ENCODE measurements around the gene ZNHIT2. TPM values are rescaled to one million over a fixed set of nuclear protein-coding genes. Genes with fewer than 3 reads are reported as not detected.
"Not testable (repeated sequence)": the region's sequence is repeated elsewhere in the genome, so short reads cannot be mapped to it uniquely, and the experiment has no call there.

Gene ZNHIT2
- total RNA-seq, 1 donor from 2014 or later, result 8.1 TPM

DNA sequence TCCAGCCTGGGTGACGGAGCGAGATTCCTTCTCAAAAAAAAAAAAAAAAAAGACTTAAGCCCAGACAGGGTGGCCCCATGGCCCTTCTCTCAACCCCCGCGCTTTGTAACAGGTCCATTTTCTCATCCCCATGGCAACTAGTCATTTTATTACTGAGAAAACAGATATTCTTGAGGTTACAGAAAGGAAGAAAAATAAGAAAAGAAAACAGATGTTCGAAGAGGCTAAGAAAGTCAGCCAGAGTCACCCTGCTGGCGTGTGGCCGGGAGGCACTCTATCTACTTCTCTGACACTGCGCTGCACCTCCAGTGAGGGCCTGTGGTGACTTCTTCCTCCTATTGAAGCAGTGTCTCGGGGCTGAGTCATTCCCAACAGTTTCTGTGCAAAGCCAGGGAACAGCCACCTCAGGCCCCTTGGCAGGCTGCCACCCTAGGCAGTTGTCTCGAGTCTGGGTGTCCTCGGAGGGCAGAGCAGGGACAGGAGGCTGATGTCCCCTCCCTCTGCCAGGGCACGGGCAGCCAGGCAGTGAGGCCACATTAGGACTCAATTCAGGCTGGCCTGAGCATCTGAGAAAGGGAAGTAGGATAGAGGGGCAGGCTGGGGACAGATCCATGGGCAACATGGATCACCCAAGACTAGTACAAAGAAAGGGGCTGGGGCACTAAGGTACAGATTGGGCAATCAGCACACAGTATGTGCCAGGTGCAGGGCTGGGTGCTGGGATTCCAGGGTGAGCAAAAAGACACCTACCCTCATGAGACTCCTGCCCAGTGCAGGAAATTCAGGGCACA, 33.2 kb upstream of the ZNHIT2 start:
- no peaks in the 10 kb centered on the region for H3K9me3 ChIP-seq (ENCODE audit: insufficient read depth, low read depth, low read length)
- peak overlapping the region; percentile 79 for H3K4me2 ChIP-seq (ENCODE audit: low read length)
- peak; percentile 82 for DNase-seq (ENCODE audit: low read depth)
- H3K9ac ChIP-seq (ENCODE audit: low read length), result peak overlapping the region; percentile 42
- Mint-ChIP-seq H3K4me3 (ENCODE audit: unreplicated experiment) (peak overlapping the region; percentile 55), H3K4me1 (ENCODE audit: low read depth, unreplicated experiment) (peaks cover 14% of the 10 kb centered on the region), H3K36me3 (ENCODE audit: low read depth, unreplicated experiment) (no peaks in the 10 kb centered on the region), H3K9me3 (ENCODE audit: unreplicated experiment) (no peaks in the 10 kb centered on the region), H3K27ac (ENCODE audit: unreplicated experiment) (peak overlapping the region; percentile 28), H3K27me3 (ENCODE audit: low read depth, unreplicated experiment) (peaks cover 2% of the 10 kb centered on the region)
- H3K4me3 ChIP-seq (ENCODE audit: insufficient read depth, low read depth, low read length), result peak overlapping the region; percentile 1
- no peaks in the 10 kb centered on the region for H3K36me3 ChIP-seq (ENCODE audit: insufficient read depth, low read length)
- FAIRE-seq, result no peak
- peaks cover 16% of the 10 kb centered on the region for H3K4me1 ChIP-seq (ENCODE audit: insufficient read depth, low read length)
- no peaks in the 10 kb centered on the region for H3K79me2 ChIP-seq (ENCODE audit: insufficient read depth, low read length)
- TF ChIP-seq, protein P1, sequence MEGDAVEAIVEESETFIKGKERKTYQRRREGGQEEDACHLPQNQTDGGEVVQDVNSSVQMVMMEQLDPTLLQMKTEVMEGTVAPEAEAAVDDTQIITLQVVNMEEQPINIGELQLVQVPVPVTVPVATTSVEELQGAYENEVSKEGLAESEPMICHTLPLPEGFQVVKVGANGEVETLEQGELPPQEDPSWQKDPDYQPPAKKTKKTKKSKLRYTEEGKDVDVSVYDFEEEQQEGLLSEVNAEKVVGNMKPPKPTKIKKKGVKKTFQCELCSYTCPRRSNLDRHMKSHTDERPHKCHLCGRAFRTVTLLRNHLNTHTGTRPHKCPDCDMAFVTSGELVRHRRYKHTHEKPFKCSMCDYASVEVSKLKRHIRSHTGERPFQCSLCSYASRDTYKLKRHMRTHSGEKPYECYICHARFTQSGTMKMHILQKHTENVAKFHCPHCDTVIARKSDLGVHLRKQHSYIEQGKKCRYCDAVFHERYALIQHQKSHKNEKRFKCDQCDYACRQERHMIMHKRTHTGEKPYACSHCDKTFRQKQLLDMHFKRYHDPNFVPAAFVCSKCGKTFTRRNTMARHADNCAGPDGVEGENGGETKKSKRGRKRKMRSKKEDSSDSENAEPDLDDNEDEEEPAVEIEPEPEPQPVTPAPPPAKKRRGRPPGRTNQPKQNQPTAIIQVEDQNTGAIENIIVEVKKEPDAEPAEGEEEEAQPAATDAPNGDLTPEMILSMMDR (IDR thresholded peaks at IDR 0.05; ENCODE audit: insufficient read depth, low read depth, low read length), result no peak
- TF ChIP-seq EZH2 (IDR thresholded peaks at IDR 0.05; ENCODE audit: insufficient read depth, low read length), result no peak
- H2AFZ ChIP-seq (ENCODE audit: low read depth, low read length), result peak overlapping the region; percentile 16
- H3K27me3 ChIP-seq (ENCODE audit: insufficient read depth, low read length), result peaks cover 2% of the 10 kb centered on the region
- peak overlapping the region; percentile 37 for H3K27ac ChIP-seq (ENCODE audit: low read depth, low read length)
- no peaks in the 10 kb centered on the region for H4K20me1 ChIP-seq (ENCODE audit: insufficient read depth, low read length)

DNA sequence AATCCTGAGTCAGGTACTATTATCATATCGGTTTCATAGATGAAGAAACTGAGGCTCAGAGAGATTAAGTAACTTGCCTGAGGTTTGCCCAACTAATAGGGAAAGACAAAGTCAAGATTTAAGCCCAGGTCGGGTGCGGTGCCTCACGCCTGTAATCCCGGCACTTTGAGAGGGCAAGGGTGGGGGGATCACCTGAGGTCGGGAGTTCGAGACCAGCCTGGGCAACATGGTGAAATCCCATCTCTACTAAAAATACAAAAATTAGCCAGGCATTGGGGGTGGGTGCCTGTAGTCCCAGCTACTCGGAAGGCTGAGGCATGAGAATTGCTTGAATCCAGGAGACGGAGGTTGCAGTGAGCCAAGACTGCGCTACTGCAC, 32.6 kb upstream of the ZNHIT2 start:
- peak overlapping the region; percentile 42 for H3K9ac ChIP-seq (ENCODE audit: low read length)
- H3K4me1 ChIP-seq (ENCODE audit: insufficient read depth, low read length), result peaks cover 16% of the 10 kb centered on the region
- H2AFZ ChIP-seq (ENCODE audit: low read depth, low read length); H4K20me1 ChIP-seq (ENCODE audit: insufficient read depth, low read length); H3K27me3 Mint-ChIP-seq (ENCODE audit: low read depth, unreplicated experiment); H3K4me3 Mint-ChIP-seq (ENCODE audit: unreplicated experiment); H3K4me3 ChIP-seq (ENCODE audit: insufficient read depth, low read depth, low read length); H3K27me3 ChIP-seq (ENCODE audit: insufficient read depth, low read length); H3K36me3 Mint-ChIP-seq (ENCODE audit: low read depth, unreplicated experiment); DNase-seq (ENCODE audit: low read depth); H3K9me3 ChIP-seq (ENCODE audit: insufficient read depth, low read depth, low read length); H3K79me2 ChIP-seq (ENCODE audit: insufficient read depth, low read length); FAIRE-seq; H3K9me3 Mint-ChIP-seq (ENCODE audit: unreplicated experiment); H3K36me3 ChIP-seq (ENCODE audit: insufficient read depth, low read length); H3K27ac ChIP-seq (ENCODE audit: low read depth, low read length): not testable (repeated sequence)
- H3K27ac Mint-ChIP-seq (ENCODE audit: unreplicated experiment), result peak overlapping the region; percentile 28
- H3K4me1 Mint-ChIP-seq (ENCODE audit: low read depth, unreplicated experiment), result peaks cover 14% of the 10 kb centered on the region
- peak overlapping the region; percentile 79 for H3K4me2 ChIP-seq (ENCODE audit: low read length)

DNA sequence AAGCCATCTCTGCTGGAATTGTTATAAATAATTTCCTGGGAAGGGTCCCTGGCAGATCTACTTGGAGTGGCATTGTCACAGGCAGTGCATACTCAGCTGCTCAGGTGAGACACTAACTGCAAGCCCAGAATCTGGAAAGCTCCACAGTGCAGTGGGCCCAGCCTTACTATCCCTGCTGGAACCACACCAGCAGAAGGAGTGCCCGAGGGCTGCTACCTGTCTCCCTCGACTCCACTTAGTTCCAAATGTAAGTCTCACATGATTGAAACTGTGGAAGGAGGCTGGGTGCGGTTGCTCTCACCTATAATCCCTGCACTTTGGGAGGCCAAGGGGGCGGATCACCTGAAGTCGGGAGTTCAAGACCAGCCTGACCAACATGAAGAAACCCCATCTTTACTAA, 31.2 kb upstream of the ZNHIT2 start:
- DNase-seq (ENCODE audit: low read depth), result no peak
- no peaks in the 10 kb centered on the region for H3K36me3 ChIP-seq (ENCODE audit: insufficient read depth, low read length)
- no peak overlapping the region for H2AFZ ChIP-seq (ENCODE audit: low read depth, low read length)
- H3K27me3 ChIP-seq (ENCODE audit: insufficient read depth, low read length), result peaks cover 2% of the 10 kb centered on the region
- H3K4me3 Mint-ChIP-seq (ENCODE audit: unreplicated experiment), result no peak overlapping the region
- H3K4me1 Mint-ChIP-seq (ENCODE audit: low read depth, unreplicated experiment), result peaks cover 14% of the 10 kb centered on the region
- H3K9ac ChIP-seq (ENCODE audit: low read length), result no peak overlapping the region
- H3K9me3 ChIP-seq (ENCODE audit: insufficient read depth, low read depth, low read length), result no peaks in the 10 kb centered on the region
- H3K4me1 ChIP-seq (ENCODE audit: insufficient read depth, low read length), result peaks cover 16% of the 10 kb centered on the region
- H3K27me3 Mint-ChIP-seq (ENCODE audit: low read depth, unreplicated experiment), result peaks cover 13% of the 10 kb centered on the region
- TF ChIP-seq EZH2 (IDR thresholded peaks at IDR 0.05; ENCODE audit: insufficient read depth, low read length), result no peak
- TF ChIP-seq, protein P1 (IDR thresholded peaks at IDR 0.05; ENCODE audit: insufficient read depth, low read depth, low read length), result no peak
- H3K4me2 ChIP-seq (ENCODE audit: low read length), result no peak overlapping the region
- FAIRE-seq, result no peak
- H3K27ac Mint-ChIP-seq (ENCODE audit: unreplicated experiment), result no peak overlapping the region
- H3K36me3 Mint-ChIP-seq (ENCODE audit: low read depth, unreplicated experiment), result no peaks in the 10 kb centered on the region
- H3K27ac ChIP-seq (ENCODE audit: low read depth, low read length), result no peak overlapping the region
- H3K79me2 ChIP-seq (ENCODE audit: insufficient read depth, low read length), result no peaks in the 10 kb centered on the region
- H4K20me1 ChIP-seq (ENCODE audit: insufficient read depth, low read length), result no peaks in the 10 kb centered on the region
- no peaks in the 10 kb centered on the region for H3K9me3 Mint-ChIP-seq (ENCODE audit: unreplicated experiment)
- H3K4me3 ChIP-seq (ENCODE audit: insufficient read depth, low read depth, low read length), result no peak overlapping the region

All from astrocyte (in vitro differentiated cells and primary cell).